ENCODE results near the gene NOP14. TPM values are rescaled to one million over a fixed set of nuclear protein-coding genes. Genes with fewer than 3 reads are reported as not detected.
"Not testable (repeated sequence)": the region's sequence is repeated elsewhere in the genome, so short reads cannot be mapped to it uniquely, and the experiment has no call there.

Gene NOP14
- total RNA-seq, 3 donors from 2014 or later: 18.2 to 23.8 (median 23.5) TPM

GRCh38 chr4:2950221-2950989 is 12.8 kb downstream of the NOP14 start:
- no peak for DNase-seq
- no peak for ATAC-seq

DNA sequence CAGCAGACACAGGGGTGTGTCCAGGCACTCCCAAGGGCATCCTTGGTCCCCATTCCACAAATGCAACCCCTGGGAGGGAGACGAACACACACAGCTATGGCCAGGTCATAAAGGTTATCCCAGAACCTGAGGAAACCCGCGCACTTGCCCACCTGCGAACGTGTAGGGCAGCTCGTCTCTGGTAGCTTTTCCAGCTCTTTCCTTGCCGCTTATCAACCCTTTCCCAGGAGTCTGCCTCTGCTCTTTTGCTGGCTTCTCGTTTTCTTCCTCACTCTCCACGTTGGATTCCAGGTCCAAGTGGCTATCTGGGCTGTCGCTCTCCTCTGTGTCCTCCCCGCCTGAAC is 13.5 kb downstream of the NOP14 start:
- Histone ChIP-seq H3K4me3 (no peak overlapping the region), H3K9me3 (no peaks in the 10 kb centered on the region), H3K36me3 (ENCODE audit: low read depth) (peaks cover 11% of the 10 kb centered on the region), H3K4me1 (ENCODE audit: low read depth) (no peaks in the 10 kb centered on the region)
- DNase-seq (no peak), ATAC-seq (no peak)
- no peak for TF ChIP-seq CTCF (IDR thresholded peaks at IDR 0.05)
- intact Hi-C loops (cut with DNase I, micrococcal nuclease): loop anchor here in 1 of 2 donors (10.0 kb wide), 1 partner anchor 185 kb away; no protein-coding TSS in a partner anchor

More at GRCh38 chr4:2950221-2950989, 12.8 kb downstream of the NOP14 start:
- Histone ChIP-seq H3K4me3 (no peak overlapping the region), H3K4me1 (ENCODE audit: low read depth) (no peaks in the 10 kb centered on the region), H3K36me3 (ENCODE audit: low read depth) (peaks cover 11% of the 10 kb centered on the region), H3K9me3 (no peaks in the 10 kb centered on the region)
- intact Hi-C loops (cut with DNase I, micrococcal nuclease): no loop called here
- no peak for TF ChIP-seq CTCF (IDR thresholded peaks at IDR 0.05)

DNA sequence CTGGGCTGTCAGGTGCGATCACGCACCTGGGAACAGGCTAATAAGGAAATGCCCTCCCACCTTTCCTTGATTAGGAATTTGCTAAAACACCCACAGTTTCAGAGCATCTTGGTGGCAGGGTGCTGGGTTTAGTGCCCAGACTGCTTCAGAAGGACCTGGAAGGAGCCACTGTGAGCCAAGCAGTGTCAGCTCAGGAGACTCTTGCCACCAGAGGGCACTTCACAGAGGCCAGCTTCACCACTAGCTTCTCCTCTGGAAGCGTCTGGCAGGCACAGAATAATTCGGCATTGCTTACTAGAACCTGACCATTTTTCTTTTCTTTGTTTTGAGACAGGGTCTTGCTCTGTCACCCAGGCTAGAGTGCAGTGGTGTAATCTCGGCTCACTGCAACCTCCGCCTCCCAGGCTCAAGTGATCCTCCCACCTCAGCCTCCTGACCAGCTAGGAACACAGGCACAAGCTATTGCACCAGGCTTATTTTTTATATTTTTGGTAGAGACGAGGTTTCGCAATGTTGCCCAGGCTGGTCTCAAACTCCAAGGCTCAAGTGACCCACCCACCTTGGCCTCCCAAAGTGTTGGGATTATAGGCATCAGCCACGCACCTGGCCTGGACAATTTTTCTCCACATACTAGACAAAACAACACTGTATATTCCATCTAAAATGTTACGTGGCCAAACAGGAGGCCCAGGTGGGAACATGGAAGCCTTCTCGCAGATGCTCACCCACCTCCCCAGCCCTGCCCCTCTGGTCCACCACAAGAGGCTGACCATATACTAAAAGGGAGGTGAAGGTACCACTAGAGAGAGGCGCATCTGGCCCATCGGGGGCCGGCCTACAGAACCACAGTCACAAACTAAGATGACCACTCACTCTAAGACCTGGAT is 14.1 kb downstream of the NOP14 start:
- H3K4me1 ChIP-seq (ENCODE audit: low read depth): no peaks in the 10 kb centered on the region
- TF ChIP-seq CTCF (IDR thresholded peaks at IDR 0.05): peak; percentile 35
- ATAC-seq: peak; percentile 73
- no peaks in the 10 kb centered on the region for H3K9me3 ChIP-seq
- peaks cover 11% of the 10 kb centered on the region for H3K36me3 ChIP-seq (ENCODE audit: low read depth)
- no peak overlapping the region for H3K4me3 ChIP-seq
- intact Hi-C loops (cut with DNase I, micrococcal nuclease): loop anchor here in 1 of 2 donors (10.0 kb wide), 1 partner anchor 184 kb away; no protein-coding TSS in a partner anchor
- peak in 2 of 3 donors; percentile 22 to 61 for DNase-seq

GRCh38 chr4:2947926-2948325 is 15.3 kb downstream of the NOP14 start:
- intact Hi-C loops (cut with DNase I, micrococcal nuclease): loop anchor here in 1 of 2 donors (10.0 kb wide), 1 partner anchor 183 kb away; no protein-coding TSS in a partner anchor
- Histone ChIP-seq H3K4me3 (no peak overlapping the region), H3K4me1 (ENCODE audit: low read depth) (peaks cover 5% of the 10 kb centered on the region), H3K36me3 (ENCODE audit: low read depth) (peaks cover 11% of the 10 kb centered on the region), H3K9me3 (no peaks in the 10 kb centered on the region)
- ATAC-seq (no peak), DNase-seq (peak in 1 of 3 donors; percentile 22)
- TF ChIP-seq CTCF (IDR thresholded peaks at IDR 0.05): no peak

GRCh38 chr4:2946812-2947600 is 16.2 kb downstream of the NOP14 start:
- no peak for TF ChIP-seq CTCF (IDR thresholded peaks at IDR 0.05)
- intact Hi-C loops (cut with DNase I, micrococcal nuclease): loop anchor here in 1 of 2 donors (10.0 kb wide), 1 partner anchor 182 kb away; no protein-coding TSS in a partner anchor
- DNase-seq: no peak
- Histone ChIP-seq H3K9me3 (no peaks in the 10 kb centered on the region), H3K4me3 (no peak overlapping the region), H3K36me3 (ENCODE audit: low read depth) (peaks cover 6% of the 10 kb centered on the region), H3K4me1 (ENCODE audit: low read depth) (peaks cover 7% of the 10 kb centered on the region)
- ATAC-seq: no peak

DNA sequence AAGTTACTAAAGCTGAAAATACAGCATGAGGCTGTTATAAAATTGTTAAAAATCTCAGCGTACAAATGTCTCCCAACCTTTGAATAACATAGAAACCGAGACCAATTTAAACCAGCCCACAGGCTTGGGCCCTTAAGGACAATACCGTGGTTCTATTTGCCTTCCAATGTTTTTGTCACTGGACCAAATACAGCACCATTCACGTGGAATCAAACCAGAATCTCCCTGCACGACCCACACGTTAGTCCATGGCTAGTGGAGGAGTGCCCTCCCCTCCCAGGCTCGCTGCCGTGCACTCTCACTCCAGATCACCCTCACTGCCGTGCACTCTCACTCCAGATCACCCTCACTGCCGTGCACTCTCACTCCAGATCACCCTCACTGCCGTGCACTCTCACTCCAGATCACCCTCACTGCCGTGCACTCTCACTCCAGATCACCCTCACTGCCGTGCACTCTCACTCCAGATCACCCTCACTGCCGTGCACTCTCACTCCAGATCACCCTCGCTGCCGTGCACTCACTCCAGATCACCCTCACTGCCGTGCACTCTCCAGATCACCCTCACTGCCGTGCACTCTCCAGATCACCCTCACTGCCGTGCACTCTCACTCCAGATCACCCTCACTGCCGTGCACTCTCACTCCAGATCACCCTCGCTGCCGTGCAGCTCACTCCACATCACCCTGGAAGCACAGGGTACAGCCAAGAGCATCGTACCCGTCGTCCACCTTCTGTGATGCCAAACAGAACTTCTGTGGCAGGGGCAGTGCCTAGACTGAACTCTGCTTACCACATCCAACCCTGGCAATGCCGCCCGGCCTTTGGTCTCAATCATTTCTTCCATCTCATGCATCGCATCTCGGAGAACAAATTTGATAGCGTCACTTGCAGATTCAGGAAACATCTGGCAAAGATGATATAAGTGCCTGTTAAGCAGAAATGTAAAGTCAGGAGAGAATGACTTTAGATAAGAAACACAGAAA is 17.3 kb downstream of the NOP14 start:
- not testable (repeated sequence) for DNase-seq; H3K4me1 ChIP-seq (ENCODE audit: low read depth); H3K36me3 ChIP-seq (ENCODE audit: low read depth); H3K9me3 ChIP-seq; H3K4me3 ChIP-seq; ATAC-seq
- intact Hi-C loops (cut with DNase I, micrococcal nuclease): loop anchor here in 1 of 2 donors (10.0 kb wide), 1 partner anchor 181 kb away; no protein-coding TSS in a partner anchor

All from mucosa of descending colon (tissue), 3 donors.